Endothelial cell of umbilical vein (primary cell): ENCODE results near the gene LMTK2. TPM values are rescaled to one million over a fixed set of nuclear protein-coding genes. Genes with fewer than 3 reads are reported as not detected.

ENCODE experiments used
- BruUV-seq: library from RNA; stranded (reverse); fragments of 400-500 nt; replicated peaks from 2 replicates; lab custom pipeline; 2021; lab: Mats Ljungman, UMichigan
- CTCF ChIA-PET: fragments of 300-600, 350-600 bp; sonication (Branson Sonifier 250); formaldehyde crosslinking; loops from one replicate; lab custom pipeline; 2021; ENCODE audit warnings: antibody characterized with exemption, inconsistent platforms; lab: Charles Lee
- POLR2A ChIA-PET: fragments of 300-600, 350-600 bp; sonication (Branson Sonifier 250); formaldehyde crosslinking; loops from one replicate; lab custom pipeline; 2021; ENCODE audit warnings: antibody characterized with exemption, inconsistent platforms; lab: Charles Lee
- DNase-seq: peaks from one replicate; pipeline ENCODE4 v3.0.0-alpha.2; 2011; ENCODE audit warnings: low read depth, low spot score
- FAIRE-seq: peaks from 2 replicates; lab custom pipeline; 2011; peaks lifted over from hg19 to GRCh38; lab: Jason Lieb, UNC
- H2AFZ ChIP-seq: 2 replicates; pipeline ENCODE4 v1.6.0; 2012; ENCODE audit warnings: low read depth, low read length, control low read depth, inconsistent platforms
- H3K27ac ChIP-seq: 2 replicates; pipeline ENCODE4 v1.5.1; 2011; ENCODE audit warnings: low read depth, mild to moderate bottlenecking, control low read depth, low read length, moderate library complexity; ENCODE audit not compliant: insufficient read depth
- H3K27me3 ChIP-seq, 2 experiments: 2 replicates each; pipeline versions ENCODE4 v1.6.0 to v1.6.1; 2011; ENCODE audit warnings: low read length in 2 of 2, mixed read lengths in 1 of 2; ENCODE audit not compliant: control insufficient read depth in 2 of 2, insufficient read depth in 2 of 2
- H3K36me3 ChIP-seq, 2 experiments: 2 replicates in 1 of 2; 3 replicates in 1 of 2; pipeline ENCODE4 v1.5.1; 2011; ENCODE audit warnings: low read length in 2 of 2, mild to moderate bottlenecking in 1 of 2, moderate library complexity in 1 of 2; ENCODE audit not compliant: control insufficient read depth in 2 of 2, insufficient read depth in 2 of 2; ENCODE audit errors: extremely low read depth in 1 of 2
- H3K4me1 ChIP-seq: 3 replicates; pipeline ENCODE4 v1.5.1; 2011; ENCODE audit warnings: mild to moderate bottlenecking, low read length; ENCODE audit not compliant: control insufficient read depth, insufficient read depth; ENCODE audit errors: extremely low read depth
- H3K4me2 ChIP-seq: 2 replicates; pipeline ENCODE4 v1.6.1; 2011; ENCODE audit warnings: low read length, control low read depth, mixed read lengths; ENCODE audit not compliant: insufficient read depth
- H3K4me3 ChIP-seq, 3 experiments: fragments of 200-600 bp in 1 of 3; sonication (generic), shearing (Covaris generic) in 1 of 3; replicated peaks in 1 of 3; 2 replicates each; pipeline ENCODE4 v1.5.1; 2011 to 2016; ENCODE audit warnings: control low read depth in 3 of 3, low read length in 3 of 3, mild to moderate bottlenecking in 2 of 3, inconsistent platforms in 1 of 3, low read depth in 1 of 3, moderate library complexity in 1 of 3; ENCODE audit not compliant: insufficient read depth in 1 of 3
- H3K79me2 ChIP-seq: 2 replicates; pipeline ENCODE4 v1.6.0; 2012; ENCODE audit warnings: low read length, inconsistent platforms; ENCODE audit not compliant: control insufficient read depth, insufficient read depth
- H3K9ac ChIP-seq: replicated peaks from 2 replicates; pipeline ENCODE3; 2011; ENCODE audit warnings: low read length, control low read depth; ENCODE audit not compliant: insufficient read depth; ENCODE audit errors: extremely low read depth
- H3K9me1 ChIP-seq: replicated peaks from 3 replicates; pipeline ENCODE4 v1.6.0; 2011; ENCODE audit warnings: mild to moderate bottlenecking, low read length; ENCODE audit not compliant: control insufficient read depth, insufficient read depth; ENCODE audit errors: extremely low read depth
- H3K9me3 ChIP-seq: replicated peaks from 2 replicates; pipeline ENCODE4 v1.5.1; 2012; ENCODE audit warnings: low read length, inconsistent platforms; ENCODE audit not compliant: control insufficient read depth, insufficient read depth
- H4K20me1 ChIP-seq: replicated peaks from 2 replicates; pipeline ENCODE3; 2011; ENCODE audit warnings: mild to moderate bottlenecking, low read length; ENCODE audit not compliant: control insufficient read depth, insufficient read depth; ENCODE audit errors: extremely low read depth
- EZH2 ChIP-seq: IDR thresholded peaks from 2 replicates; pipeline ENCODE4 v1.6.1; 2012; ENCODE audit warnings: borderline replicate concordance, low read depth, mild to moderate bottlenecking, moderate library complexity, low read length, inconsistent platforms; ENCODE audit not compliant: severe bottlenecking
- FOS ChIP-seq: IDR thresholded peaks from 2 replicates; pipeline ENCODE4 v1.6.1; 2011; ENCODE audit warnings: mild to moderate bottlenecking, low read length, moderate library complexity, borderline replicate concordance; ENCODE audit not compliant: insufficient read depth
- GATA2 ChIP-seq: IDR thresholded peaks from 2 replicates; pipeline ENCODE4 v1.7.0; 2011; ENCODE audit warnings: low read depth, mild to moderate bottlenecking, moderate library complexity, mixed read lengths, low read length; ENCODE audit not compliant: insufficient read length, insufficient read depth
- JUN ChIP-seq: IDR thresholded peaks from 2 replicates; pipeline ENCODE4 v1.6.1; 2011; ENCODE audit warnings: borderline replicate concordance, low read depth; ENCODE audit not compliant: insufficient read length, insufficient read depth
- MYC ChIP-seq: IDR thresholded peaks from one replicate; pipeline ENCODE4 v1.6.1; 2011; ENCODE audit warnings: mild to moderate bottlenecking, low read depth, low read length
- POLR2A ChIP-seq: IDR thresholded peaks from 2 replicates; pipeline ENCODE4 v1.6.1; 2012; ENCODE audit warnings: low read depth, mild to moderate bottlenecking, control low read depth, low read length
- POLR2AphosphoS5 ChIP-seq: IDR thresholded peaks from 2 replicates; pipeline ENCODE4 v1.6.1; 2012; ENCODE audit warnings: low read depth, mild to moderate bottlenecking, control low read depth, low read length, moderate library complexity; ENCODE audit not compliant: insufficient read depth
- dilution Hi-C: fragments of 300-500 bp; cut with MboI; formaldehyde crosslinking; loops from one replicate; pipeline ENCODE4 v1.15.0; 2019; ENCODE audit warnings: low sequenced_read_pairs; ENCODE audit not compliant: extremely low pct_ligation_motif_present
- intact Hi-C: fragments of 100-400 bp; cut with micrococcal nuclease; formaldehyde crosslinking; loops from one replicate; pipeline ENCODE4 v1.10.0; 2022
- polyA plus RNA-seq, 4 experiments: library from polyadenylated mRNA; depleted of rRNA in 3 of 4; stranded (reverse) in 3 of 4; unstranded in 1 of 4; fragments of >200 nt; gene quantifications; 2 replicates each; pipeline versions ENCODE4 v1.2.1 to v1.2.3, GENCODE V29; 2011 to 2012; ENCODE audit warnings: missing spikeins in 1 of 4
- total RNA-seq: library from RNA; stranded (reverse); gene quantifications from 2 replicates; pipeline ENCODE4 v1.2.3, GENCODE V29; 2021
- TF ChIP-seq, protein P1 (sequence below): IDR thresholded peaks from 2 replicates; pipeline ENCODE4 v1.6.1; 2011; ENCODE audit not compliant: insufficient read depth, insufficient read length
- TF ChIP-seq, protein P2 (sequence below), 2 donors: IDR thresholded peaks; 1 replicate in 1 of 2; 2 replicates in 1 of 2; pipeline ENCODE4 v1.5.1; 2011; ENCODE audit warnings: low read length in 2 of 2, mild to moderate bottlenecking in 2 of 2, moderate library complexity in 2 of 2, control low read depth in 1 of 2, inconsistent platforms in 1 of 2, low read depth in 1 of 2; ENCODE audit not compliant: insufficient read depth in 1 of 2; ENCODE audit errors: extremely low read depth in 1 of 2

Gene LMTK2
- total and polyA plus RNA-seq, 2 donors (not counting 3 experiments of a cell fraction or from before 2014, with no cell fraction given): 5.9 to 13.8 TPM

DNA sequence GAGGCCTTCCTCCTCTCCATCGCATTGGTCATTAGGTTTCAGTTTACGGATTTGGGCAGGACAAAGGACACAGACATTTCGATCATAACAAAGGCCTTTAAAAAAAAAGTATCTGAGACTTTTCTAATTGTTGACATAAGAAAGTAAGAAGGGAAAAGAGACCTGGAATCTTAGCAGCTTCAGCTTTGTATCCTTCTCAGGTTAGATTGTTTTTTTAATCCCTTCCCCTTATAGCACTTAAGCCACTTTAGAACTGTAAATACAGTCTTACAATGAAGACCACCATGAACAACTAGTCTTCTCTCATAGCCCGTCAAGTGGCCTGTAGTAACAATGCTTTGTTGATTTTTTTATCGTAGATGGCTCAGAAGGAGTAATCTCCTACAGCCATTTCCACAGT, 45.2 kb downstream of the LMTK2 start:
- peaks cover 3 to 5% of the 10 kb centered on the region in 2 experiments for H3K36me3 ChIP-seq
- no peak for FAIRE-seq
- no peaks in the 10 kb centered on the region for H3K9me1 ChIP-seq
- POLR2A ChIA-PET: no interaction called here
- no peak overlapping the region for H3K27ac ChIP-seq
- H3K9me3 ChIP-seq: no peaks in the 10 kb centered on the region
- TF ChIP-seq FOS: no peak
- no peak for TF ChIP-seq POLR2A
- no peak for TF ChIP-seq JUN
- no peak for TF ChIP-seq EZH2
- TF ChIP-seq, protein P1, sequence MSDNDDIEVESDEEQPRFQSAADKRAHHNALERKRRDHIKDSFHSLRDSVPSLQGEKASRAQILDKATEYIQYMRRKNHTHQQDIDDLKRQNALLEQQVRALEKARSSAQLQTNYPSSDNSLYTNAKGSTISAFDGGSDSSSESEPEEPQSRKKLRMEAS: no peak
- TF ChIP-seq, protein P2, sequence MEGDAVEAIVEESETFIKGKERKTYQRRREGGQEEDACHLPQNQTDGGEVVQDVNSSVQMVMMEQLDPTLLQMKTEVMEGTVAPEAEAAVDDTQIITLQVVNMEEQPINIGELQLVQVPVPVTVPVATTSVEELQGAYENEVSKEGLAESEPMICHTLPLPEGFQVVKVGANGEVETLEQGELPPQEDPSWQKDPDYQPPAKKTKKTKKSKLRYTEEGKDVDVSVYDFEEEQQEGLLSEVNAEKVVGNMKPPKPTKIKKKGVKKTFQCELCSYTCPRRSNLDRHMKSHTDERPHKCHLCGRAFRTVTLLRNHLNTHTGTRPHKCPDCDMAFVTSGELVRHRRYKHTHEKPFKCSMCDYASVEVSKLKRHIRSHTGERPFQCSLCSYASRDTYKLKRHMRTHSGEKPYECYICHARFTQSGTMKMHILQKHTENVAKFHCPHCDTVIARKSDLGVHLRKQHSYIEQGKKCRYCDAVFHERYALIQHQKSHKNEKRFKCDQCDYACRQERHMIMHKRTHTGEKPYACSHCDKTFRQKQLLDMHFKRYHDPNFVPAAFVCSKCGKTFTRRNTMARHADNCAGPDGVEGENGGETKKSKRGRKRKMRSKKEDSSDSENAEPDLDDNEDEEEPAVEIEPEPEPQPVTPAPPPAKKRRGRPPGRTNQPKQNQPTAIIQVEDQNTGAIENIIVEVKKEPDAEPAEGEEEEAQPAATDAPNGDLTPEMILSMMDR (IDR thresholded peaks at IDR 0.05; ENCODE audit: extremely low read depth in 1 of 2, insufficient read depth in 1 of 2, low read depth in 1 of 2, low read length in 2 of 2): no peak
- no peak for TF ChIP-seq MYC
- TF ChIP-seq GATA2: no peak
- no peak for TF ChIP-seq POLR2AphosphoS5
- dilution Hi-C loops: loop anchor here (25.0 kb wide), 1 partner anchor 140 kb away; no protein-coding TSS in a partner anchor
- no peak for DNase-seq
- H4K20me1 ChIP-seq: no peaks in the 10 kb centered on the region
- no peak overlapping the region for H3K9ac ChIP-seq
- no peak overlapping the region for H2AFZ ChIP-seq
- CTCF ChIA-PET: no interaction called here
- no peak overlapping the region for H3K4me2 ChIP-seq
- H3K4me3 ChIP-seq: no peak overlapping the region
- H3K79me2 ChIP-seq: no peaks in the 10 kb centered on the region
- intact Hi-C loops: no loop called here
- no TSS peak for BruUV-seq
- H3K4me1 ChIP-seq: no peaks in the 10 kb centered on the region
- no peaks in the 10 kb centered on the region for H3K27me3 ChIP-seq
